Measurements from ENCODE around the gene SLC50A1.

Gene SLC50A1

DNA sequence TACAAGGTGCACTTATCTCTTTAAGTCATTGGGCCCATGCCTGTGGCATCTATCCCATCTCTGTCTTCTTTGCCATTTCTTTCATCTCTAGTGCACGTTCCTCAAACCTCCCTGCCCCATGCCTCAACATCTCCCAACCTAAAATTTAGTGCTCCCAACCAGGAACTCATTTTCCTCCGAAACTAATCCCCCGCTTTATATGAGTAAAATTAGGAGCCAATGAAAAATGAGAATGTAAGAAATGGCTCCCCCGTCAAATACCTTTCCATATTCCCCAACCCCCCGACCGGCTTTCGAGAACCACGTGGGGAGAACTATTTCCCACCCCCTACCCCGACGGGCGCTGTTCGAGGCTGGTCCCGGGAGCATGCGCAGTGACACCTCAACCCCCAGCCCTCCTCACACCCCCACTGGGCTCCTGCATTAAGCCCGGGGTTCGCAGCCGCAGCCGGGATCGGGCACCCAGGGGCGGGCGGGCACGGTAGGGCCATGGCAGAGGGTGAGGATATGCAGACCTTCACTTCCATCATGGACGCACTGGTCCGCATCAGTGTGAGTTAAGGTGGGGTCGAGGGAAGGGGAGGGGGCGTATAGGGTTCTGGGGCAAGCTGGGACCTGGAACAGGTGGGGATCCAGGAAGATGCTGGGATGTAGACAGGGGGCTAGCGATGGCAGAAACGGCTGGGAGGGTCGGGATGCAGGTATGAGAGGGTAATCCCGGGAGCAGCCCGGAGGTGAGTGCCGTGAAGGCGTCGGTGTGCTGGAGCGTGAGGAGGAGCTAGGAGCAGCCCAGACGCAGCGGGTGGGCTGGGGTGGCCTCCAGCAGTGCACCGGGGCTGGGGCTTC is 38.0 kb downstream of the SLC50A1 start, which contains the start of gene TRIM46:
Gene TRIM46 (plus strand): TSS at position 372 of the 846 bp plus-strand sequence. CDS start 118 bp downstream, at position 490.
- Histone ChIP-seq H3K4me3 (replicated peaks; ENCODE audit: insufficient read depth, low read length) (peak within 1 kb of the TSS; percentile 94), H3K27me3 (ENCODE audit: insufficient read depth, poor library complexity, severe bottlenecking) (no peaks in the 10 kb centered on the region), H3K27ac (replicated peaks) (peak within 1 kb of the TSS; percentile 93)
- DNase-seq (ENCODE audit: low read depth in 1 of 2, low spot score in 1 of 2) = peak in 1 of 2 experiments; percentile 34
- TF ChIP-seq POLR2AphosphoS5 (IDR thresholded peaks at IDR 0.05; ENCODE audit: low read depth) (no peak), GABPA (IDR thresholded peaks at IDR 0.05; ENCODE audit: low read depth) (no peak), SPI1 (IDR thresholded peaks at IDR 0.05; ENCODE audit: borderline replicate concordance, low read depth) (no peak)
- TF ChIP-seq, protein P1, sequence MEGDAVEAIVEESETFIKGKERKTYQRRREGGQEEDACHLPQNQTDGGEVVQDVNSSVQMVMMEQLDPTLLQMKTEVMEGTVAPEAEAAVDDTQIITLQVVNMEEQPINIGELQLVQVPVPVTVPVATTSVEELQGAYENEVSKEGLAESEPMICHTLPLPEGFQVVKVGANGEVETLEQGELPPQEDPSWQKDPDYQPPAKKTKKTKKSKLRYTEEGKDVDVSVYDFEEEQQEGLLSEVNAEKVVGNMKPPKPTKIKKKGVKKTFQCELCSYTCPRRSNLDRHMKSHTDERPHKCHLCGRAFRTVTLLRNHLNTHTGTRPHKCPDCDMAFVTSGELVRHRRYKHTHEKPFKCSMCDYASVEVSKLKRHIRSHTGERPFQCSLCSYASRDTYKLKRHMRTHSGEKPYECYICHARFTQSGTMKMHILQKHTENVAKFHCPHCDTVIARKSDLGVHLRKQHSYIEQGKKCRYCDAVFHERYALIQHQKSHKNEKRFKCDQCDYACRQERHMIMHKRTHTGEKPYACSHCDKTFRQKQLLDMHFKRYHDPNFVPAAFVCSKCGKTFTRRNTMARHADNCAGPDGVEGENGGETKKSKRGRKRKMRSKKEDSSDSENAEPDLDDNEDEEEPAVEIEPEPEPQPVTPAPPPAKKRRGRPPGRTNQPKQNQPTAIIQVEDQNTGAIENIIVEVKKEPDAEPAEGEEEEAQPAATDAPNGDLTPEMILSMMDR (IDR thresholded peaks at IDR 0.05; ENCODE audit: insufficient read depth, low read length) = no peak
- TF ChIP-seq, protein P2, sequence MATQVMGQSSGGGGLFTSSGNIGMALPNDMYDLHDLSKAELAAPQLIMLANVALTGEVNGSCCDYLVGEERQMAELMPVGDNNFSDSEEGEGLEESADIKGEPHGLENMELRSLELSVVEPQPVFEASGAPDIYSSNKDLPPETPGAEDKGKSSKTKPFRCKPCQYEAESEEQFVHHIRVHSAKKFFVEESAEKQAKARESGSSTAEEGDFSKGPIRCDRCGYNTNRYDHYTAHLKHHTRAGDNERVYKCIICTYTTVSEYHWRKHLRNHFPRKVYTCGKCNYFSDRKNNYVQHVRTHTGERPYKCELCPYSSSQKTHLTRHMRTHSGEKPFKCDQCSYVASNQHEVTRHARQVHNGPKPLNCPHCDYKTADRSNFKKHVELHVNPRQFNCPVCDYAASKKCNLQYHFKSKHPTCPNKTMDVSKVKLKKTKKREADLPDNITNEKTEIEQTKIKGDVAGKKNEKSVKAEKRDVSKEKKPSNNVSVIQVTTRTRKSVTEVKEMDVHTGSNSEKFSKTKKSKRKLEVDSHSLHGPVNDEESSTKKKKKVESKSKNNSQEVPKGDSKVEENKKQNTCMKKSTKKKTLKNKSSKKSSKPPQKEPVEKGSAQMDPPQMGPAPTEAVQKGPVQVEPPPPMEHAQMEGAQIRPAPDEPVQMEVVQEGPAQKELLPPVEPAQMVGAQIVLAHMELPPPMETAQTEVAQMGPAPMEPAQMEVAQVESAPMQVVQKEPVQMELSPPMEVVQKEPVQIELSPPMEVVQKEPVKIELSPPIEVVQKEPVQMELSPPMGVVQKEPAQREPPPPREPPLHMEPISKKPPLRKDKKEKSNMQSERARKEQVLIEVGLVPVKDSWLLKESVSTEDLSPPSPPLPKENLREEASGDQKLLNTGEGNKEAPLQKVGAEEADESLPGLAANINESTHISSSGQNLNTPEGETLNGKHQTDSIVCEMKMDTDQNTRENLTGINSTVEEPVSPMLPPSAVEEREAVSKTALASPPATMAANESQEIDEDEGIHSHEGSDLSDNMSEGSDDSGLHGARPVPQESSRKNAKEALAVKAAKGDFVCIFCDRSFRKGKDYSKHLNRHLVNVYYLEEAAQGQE (IDR thresholded peaks at IDR 0.05; ENCODE audit: insufficient replicate concordance, low read depth) = no peak

DNA sequence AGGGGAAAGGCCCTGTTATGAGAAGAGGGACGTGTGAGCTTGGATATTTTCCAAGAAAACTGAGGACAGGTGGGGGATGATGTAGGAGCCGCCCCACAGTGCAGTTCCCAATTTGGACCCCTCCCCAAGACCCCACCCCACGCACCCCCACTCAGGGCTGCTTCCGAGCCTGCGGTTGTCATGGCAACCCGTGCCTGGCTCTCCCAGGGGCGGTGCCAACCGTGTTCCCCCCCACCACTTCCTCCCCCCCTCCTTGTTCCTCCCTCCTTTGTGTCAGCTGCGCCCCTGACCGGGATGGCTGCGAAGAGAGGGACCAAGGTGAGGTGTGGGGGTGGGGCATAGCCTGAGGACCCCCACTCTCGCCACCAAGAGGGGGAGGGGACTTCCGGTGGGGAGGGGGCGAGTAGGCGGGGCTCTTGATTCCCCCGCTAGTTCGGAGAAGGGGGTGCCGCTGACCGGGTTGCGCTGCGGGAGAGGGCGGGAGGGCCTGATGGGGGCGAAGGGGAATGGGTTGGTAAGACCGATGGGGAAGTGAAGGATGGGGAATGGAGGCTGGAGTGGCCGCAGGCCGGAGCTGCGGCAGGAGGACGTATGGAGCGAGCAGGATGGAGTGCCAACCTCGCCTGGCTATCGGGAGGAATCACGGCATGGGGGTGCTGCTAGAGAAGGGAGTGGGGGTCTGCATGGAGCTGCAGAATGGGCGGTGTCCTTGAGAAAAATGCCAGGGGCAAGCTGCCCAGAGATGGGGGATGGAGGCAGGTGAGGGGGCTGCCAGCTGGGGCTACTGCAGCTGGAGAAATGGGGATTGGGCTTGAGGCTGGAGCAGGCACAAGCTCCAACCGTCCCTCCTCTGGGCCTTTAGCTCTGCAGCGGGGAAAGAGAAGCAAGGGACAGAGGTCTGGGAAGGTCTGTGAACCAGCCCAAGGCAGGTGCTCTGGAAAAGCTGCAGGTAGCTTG is 39.0 kb downstream of the SLC50A1 start:
- no peak overlapping the region; the same call in 1 of the 2 replicates for H3K4me3 ChIP-seq (replicated peaks; ENCODE audit: insufficient read depth, low read length)
- TF ChIP-seq, protein P2 (IDR thresholded peaks at IDR 0.05; ENCODE audit: insufficient replicate concordance, low read depth) = no peak
- peak; percentile 24; the same call in 1 of the 2 replicates for TF ChIP-seq SPI1 (IDR thresholded peaks at IDR 0.05; ENCODE audit: borderline replicate concordance, low read depth)
- no peaks in the 10 kb centered on the region for H3K27me3 ChIP-seq (ENCODE audit: insufficient read depth, poor library complexity, severe bottlenecking)
- DNase-seq (ENCODE audit: low read depth in 1 of 2, low spot score in 1 of 2) = no peak
- H3K27ac ChIP-seq (replicated peaks) = no peak overlapping the region

DNA sequence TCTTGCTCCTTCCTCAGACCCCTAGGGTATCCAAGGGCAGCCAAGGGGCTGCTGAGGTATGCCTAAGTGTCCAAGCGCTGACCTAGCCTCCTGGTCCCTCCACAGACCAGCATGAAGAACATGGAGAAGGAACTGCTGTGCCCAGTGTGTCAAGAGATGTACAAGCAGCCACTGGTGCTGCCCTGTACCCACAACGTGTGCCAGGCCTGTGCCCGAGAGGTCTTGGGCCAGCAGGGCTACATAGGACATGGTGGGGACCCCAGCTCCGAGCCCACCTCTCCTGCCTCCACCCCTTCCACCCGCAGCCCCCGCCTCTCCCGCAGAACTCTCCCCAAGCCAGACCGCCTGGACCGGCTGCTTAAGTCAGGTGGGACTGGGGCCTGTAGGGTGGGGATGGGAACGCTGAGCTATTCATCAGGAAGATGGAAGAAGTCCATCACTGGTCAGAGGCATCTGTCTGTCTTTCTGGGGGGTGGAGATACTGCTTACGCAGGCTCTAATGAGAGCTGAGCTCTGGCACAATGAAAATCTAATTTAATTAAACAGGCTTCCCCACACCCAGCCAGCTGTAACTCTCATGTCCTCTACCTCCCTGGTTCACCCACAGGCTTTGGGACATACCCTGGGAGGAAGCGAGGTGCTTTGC is 39.8 kb downstream of the SLC50A1 start:
- no peak for TF ChIP-seq POLR2AphosphoS5 (IDR thresholded peaks at IDR 0.05; ENCODE audit: low read depth)
- TF ChIP-seq, protein P2 (IDR thresholded peaks at IDR 0.05; ENCODE audit: insufficient replicate concordance, low read depth) = no peak
- TF ChIP-seq GABPA (IDR thresholded peaks at IDR 0.05; ENCODE audit: low read depth) = no peak
- TF ChIP-seq, protein P1 (IDR thresholded peaks at IDR 0.05; ENCODE audit: insufficient read depth, low read length) = no peak
- no peak for TF ChIP-seq SPI1 (IDR thresholded peaks at IDR 0.05; ENCODE audit: borderline replicate concordance, low read depth)
- no peaks in the 10 kb centered on the region for H3K27me3 ChIP-seq (ENCODE audit: insufficient read depth, poor library complexity, severe bottlenecking)
- H3K27ac ChIP-seq (replicated peaks) = no peak overlapping the region
- no peak for DNase-seq (ENCODE audit: low read depth in 1 of 2, low spot score in 1 of 2)
- no peak overlapping the region for H3K4me3 ChIP-seq (replicated peaks; ENCODE audit: insufficient read depth, low read length)

Measured in HL-60 (cell line).